ENCODE measurements around the gene NKTR.
A peak's percentile ranks its signal among the peaks of the same experiment; 100 is the strongest.

The NKTR gene

GRCh38 chr3:42640771-42641370 is 40.4 kb downstream of the NKTR start:
- H3K36me3 ChIP-seq (ENCODE audit: control insufficient read depth, insufficient read depth, low read length): peaks cover 67% of the 10 kb centered on the region
- no peak overlapping the region for H3K27ac ChIP-seq (ENCODE audit: insufficient read depth, low read length, poor library complexity, severe bottlenecking)

GRCh38 chr3:42647821-42648459 is 47.5 kb downstream of the NKTR start:
- Histone ChIP-seq H3K4me1 (ENCODE audit: control insufficient read depth, insufficient read depth, low read length, poor library complexity, severe bottlenecking) (no peaks in the 10 kb centered on the region), H3K9me3 (ENCODE audit: control insufficient read depth, low read length) (no peaks in the 10 kb centered on the region), H3K27ac (ENCODE audit: insufficient read depth, low read length, poor library complexity, severe bottlenecking) (no peak overlapping the region), H3K27me3 (replicated peaks; ENCODE audit: control insufficient read depth, insufficient read depth, low read length, poor library complexity, severe bottlenecking) (no peaks in the 10 kb centered on the region), H3K4me3 (ENCODE audit: insufficient read depth, low read depth, low read length, poor library complexity, severe bottlenecking) (no peak overlapping the region), H3K36me3 (ENCODE audit: control insufficient read depth, insufficient read depth, low read length) (peaks cover 56% of the 10 kb centered on the region)
- DNase-seq: no peak

More at GRCh38 chr3:42640771-42641370, 40.4 kb downstream of the NKTR start:
- no peak for DNase-seq
- no peaks in the 10 kb centered on the region for H3K27me3 ChIP-seq (replicated peaks; ENCODE audit: control insufficient read depth, insufficient read depth, low read length, poor library complexity, severe bottlenecking)
- no peak overlapping the region for H3K4me3 ChIP-seq (ENCODE audit: insufficient read depth, low read depth, low read length, poor library complexity, severe bottlenecking)
- H3K9me3 ChIP-seq (ENCODE audit: control insufficient read depth, low read length): no peaks in the 10 kb centered on the region
- peaks cover 22% of the 10 kb centered on the region for H3K4me1 ChIP-seq (ENCODE audit: control insufficient read depth, insufficient read depth, low read length, poor library complexity, severe bottlenecking)

- peaks cover 9% of the 10 kb centered on the region for H3K4me1 ChIP-seq (ENCODE audit: control insufficient read depth, insufficient read depth, low read length, poor library complexity, severe bottlenecking)
- H3K27me3 ChIP-seq (replicated peaks; ENCODE audit: control insufficient read depth, insufficient read depth, low read length, poor library complexity, severe bottlenecking): no peaks in the 10 kb centered on the region
- DNase-seq: no peak
- no peak overlapping the region for H3K4me3 ChIP-seq (ENCODE audit: insufficient read depth, low read depth, low read length, poor library complexity, severe bottlenecking)
- H3K9me3 ChIP-seq (ENCODE audit: control insufficient read depth, low read length): no peaks in the 10 kb centered on the region
- peaks cover 46% of the 10 kb centered on the region for H3K36me3 ChIP-seq (ENCODE audit: control insufficient read depth, insufficient read depth, low read length)
- no peak overlapping the region for H3K27ac ChIP-seq (ENCODE audit: insufficient read depth, low read length, poor library complexity, severe bottlenecking)
Observed at GRCh38 chr3:42649006-42649405, 48.5 kb downstream of the NKTR start.

GRCh38 chr3:42649783-42650182 is 49.3 kb downstream of the NKTR start:
- Histone ChIP-seq H3K4me1 (ENCODE audit: control insufficient read depth, insufficient read depth, low read length, poor library complexity, severe bottlenecking) (peaks cover 13% of the 10 kb centered on the region), H3K9me3 (ENCODE audit: control insufficient read depth, low read length) (no peaks in the 10 kb centered on the region), H3K27me3 (replicated peaks; ENCODE audit: control insufficient read depth, insufficient read depth, low read length, poor library complexity, severe bottlenecking) (no peaks in the 10 kb centered on the region), H3K27ac (ENCODE audit: insufficient read depth, low read length, poor library complexity, severe bottlenecking) (no peak overlapping the region), H3K4me3 (ENCODE audit: insufficient read depth, low read depth, low read length, poor library complexity, severe bottlenecking) (no peak overlapping the region), H3K36me3 (ENCODE audit: control insufficient read depth, insufficient read depth, low read length) (peaks cover 40% of the 10 kb centered on the region)
- no peak for DNase-seq

GRCh38 chr3:42651248-42652091 is 51.0 kb downstream of the NKTR start:
- H3K4me3 ChIP-seq (ENCODE audit: insufficient read depth, low read depth, low read length, poor library complexity, severe bottlenecking): no peak overlapping the region
- no peaks in the 10 kb centered on the region for H3K9me3 ChIP-seq (ENCODE audit: control insufficient read depth, low read length)
- peaks cover 23% of the 10 kb centered on the region for H3K36me3 ChIP-seq (ENCODE audit: control insufficient read depth, insufficient read depth, low read length)
- no peak for DNase-seq
- peaks cover 14% of the 10 kb centered on the region for H3K4me1 ChIP-seq (ENCODE audit: control insufficient read depth, insufficient read depth, low read length, poor library complexity, severe bottlenecking)
- no peak overlapping the region for H3K27ac ChIP-seq (ENCODE audit: insufficient read depth, low read length, poor library complexity, severe bottlenecking)
- no peaks in the 10 kb centered on the region for H3K27me3 ChIP-seq (replicated peaks; ENCODE audit: control insufficient read depth, insufficient read depth, low read length, poor library complexity, severe bottlenecking)

- DNase-seq: no peak
- Histone ChIP-seq H3K4me1 (ENCODE audit: control insufficient read depth, insufficient read depth, low read length, poor library complexity, severe bottlenecking) (peaks cover 14% of the 10 kb centered on the region), H3K9me3 (ENCODE audit: control insufficient read depth, low read length) (no peaks in the 10 kb centered on the region), H3K27me3 (replicated peaks; ENCODE audit: control insufficient read depth, insufficient read depth, low read length, poor library complexity, severe bottlenecking) (no peaks in the 10 kb centered on the region), H3K27ac (ENCODE audit: insufficient read depth, low read length, poor library complexity, severe bottlenecking) (no peak overlapping the region), H3K36me3 (ENCODE audit: control insufficient read depth, insufficient read depth, low read length) (peaks cover 16% of the 10 kb centered on the region), H3K4me3 (ENCODE audit: insufficient read depth, low read depth, low read length, poor library complexity, severe bottlenecking) (no peak overlapping the region)
Observed at GRCh38 chr3:42652251-42652610, 51.7 kb downstream of the NKTR start.

GRCh38 chr3:42652611-42653302 is 52.3 kb downstream of the NKTR start:
- Histone ChIP-seq H3K4me1 (ENCODE audit: control insufficient read depth, insufficient read depth, low read length, poor library complexity, severe bottlenecking) (peaks cover 14% of the 10 kb centered on the region), H3K36me3 (ENCODE audit: control insufficient read depth, insufficient read depth, low read length) (peaks cover 11% of the 10 kb centered on the region), H3K27ac (ENCODE audit: insufficient read depth, low read length, poor library complexity, severe bottlenecking) (no peak overlapping the region), H3K27me3 (replicated peaks; ENCODE audit: control insufficient read depth, insufficient read depth, low read length, poor library complexity, severe bottlenecking) (no peaks in the 10 kb centered on the region), H3K9me3 (ENCODE audit: control insufficient read depth, low read length) (no peaks in the 10 kb centered on the region), H3K4me3 (ENCODE audit: insufficient read depth, low read depth, low read length, poor library complexity, severe bottlenecking) (no peak overlapping the region)
- no peak for DNase-seq

GRCh38 chr3:42653303-42653559 is 52.7 kb downstream of the NKTR start:
- Histone ChIP-seq H3K27me3 (replicated peaks; ENCODE audit: control insufficient read depth, insufficient read depth, low read length, poor library complexity, severe bottlenecking) (no peaks in the 10 kb centered on the region), H3K4me3 (ENCODE audit: insufficient read depth, low read depth, low read length, poor library complexity, severe bottlenecking) (no peak overlapping the region), H3K27ac (ENCODE audit: insufficient read depth, low read length, poor library complexity, severe bottlenecking) (no peak overlapping the region), H3K9me3 (ENCODE audit: control insufficient read depth, low read length) (no peaks in the 10 kb centered on the region), H3K36me3 (ENCODE audit: control insufficient read depth, insufficient read depth, low read length) (peaks cover 7% of the 10 kb centered on the region), H3K4me1 (ENCODE audit: control insufficient read depth, insufficient read depth, low read length, poor library complexity, severe bottlenecking) (peaks cover 14% of the 10 kb centered on the region)
- DNase-seq: no peak

GRCh38 chr3:42653560-42654330 is 53.3 kb downstream of the NKTR start, which contains the start of gene ZBTB47:
TSS of gene ZBTB47 (plus strand) at chr3:42653697. CDS start at chr3:42658356, 4,659 bp downstream.
- Histone ChIP-seq H3K27ac (ENCODE audit: insufficient read depth, low read length, poor library complexity, severe bottlenecking) (no peak within 1 kb of the TSS), H3K9me3 (ENCODE audit: control insufficient read depth, low read length) (no peaks in the 10 kb centered on the region), H3K27me3 (replicated peaks; ENCODE audit: control insufficient read depth, insufficient read depth, low read length, poor library complexity, severe bottlenecking) (no peaks in the 10 kb centered on the region), H3K4me1 (ENCODE audit: control insufficient read depth, insufficient read depth, low read length, poor library complexity, severe bottlenecking) (peaks cover 14% of the 10 kb centered on the region), H3K4me3 (ENCODE audit: insufficient read depth, low read depth, low read length, poor library complexity, severe bottlenecking) (peak within 1 kb of the TSS; percentile 68), H3K36me3 (ENCODE audit: control insufficient read depth, insufficient read depth, low read length) (peaks cover 4% of the 10 kb centered on the region)
- no peak for DNase-seq

All from effector memory CD4-positive, alpha-beta T cell (primary cell).